Mononuclear cell (primary cell): ENCODE measurements around the gene COL11A1. TPM values are rescaled to one million over a fixed set of nuclear protein-coding genes. Genes with fewer than 3 reads are reported as not detected.
"Not testable (repeated sequence)": the region's sequence is repeated elsewhere in the genome, so short reads cannot be mapped to it uniquely, and the experiment has no call there.

ENCODE experiments used
- H3K27me3 ChIP-seq: 2 replicates; pipeline ENCODE4 v1.6.0; 2011; ENCODE audit warnings: low read length, control low read depth; ENCODE audit not compliant: insufficient read depth
- H3K4me1 ChIP-seq: 2 replicates; pipeline ENCODE4 v1.5.1; 2011; ENCODE audit warnings: mild to moderate bottlenecking, low read length, control low read depth; ENCODE audit not compliant: insufficient read depth
- H3K4me3 ChIP-seq: 2 replicates; pipeline ENCODE4 v1.5.1; 2011; ENCODE audit warnings: mild to moderate bottlenecking, low read length, moderate library complexity
- H3K9me3 ChIP-seq: 2 replicates; pipeline ENCODE4 v1.5.1; 2011; ENCODE audit warnings: low read depth, mild to moderate bottlenecking, control low read depth, low read length
- total RNA-seq: library from RNA; depleted of rRNA; stranded (reverse); fragments of >200 nt; gene quantifications from one replicate; pipeline ENCODE4 v1.2.3, GENCODE V29; 2012

The COL11A1 gene
- total RNA-seq: 0.10 TPM

GRCh38 chr1:103108376-103109150, at the start of gene COL11A1:
Gene COL11A1 (minus strand): TSS chr1:103108522. CDS start chr1:103108178, 344 bp downstream.
- Histone ChIP-seq H3K4me3 (no peak within 1 kb of the TSS), H3K27me3 (peaks cover 35% of the 10 kb centered on the region), H3K4me1 (peaks cover 3% of the 10 kb centered on the region), H3K9me3 (no peaks in the 10 kb centered on the region)

- no peaks in the 10 kb centered on the region for H3K27me3 ChIP-seq
- H3K4me1 ChIP-seq: no peaks in the 10 kb centered on the region
- H3K4me3 ChIP-seq: no peak overlapping the region
- no peaks in the 10 kb centered on the region for H3K9me3 ChIP-seq
Observed at GRCh38 chr1:103156966-103157365, 48.6 kb upstream of the COL11A1 start.

GRCh38 chr1:103146166-103146565, 37.8 kb upstream of the COL11A1 start:
- H3K4me3 ChIP-seq: no peak overlapping the region
- H3K4me1 ChIP-seq: no peaks in the 10 kb centered on the region
- H3K9me3 ChIP-seq: no peaks in the 10 kb centered on the region
- no peaks in the 10 kb centered on the region for H3K27me3 ChIP-seq

GRCh38 chr1:103145449-103145848, 37.1 kb upstream of the COL11A1 start:
- H3K9me3 ChIP-seq: no peaks in the 10 kb centered on the region
- no peaks in the 10 kb centered on the region for H3K4me1 ChIP-seq
- H3K27me3 ChIP-seq: no peaks in the 10 kb centered on the region
- H3K4me3 ChIP-seq: no peak overlapping the region

GRCh38 chr1:103144681-103145080, 36.4 kb upstream of the COL11A1 start:
- no peaks in the 10 kb centered on the region for H3K9me3 ChIP-seq
- no peaks in the 10 kb centered on the region for H3K4me1 ChIP-seq
- no peaks in the 10 kb centered on the region for H3K27me3 ChIP-seq
- no peak overlapping the region for H3K4me3 ChIP-seq

GRCh38 chr1:103142461-103142860, 34.1 kb upstream of the COL11A1 start:
- H3K9me3 ChIP-seq: no peaks in the 10 kb centered on the region

GRCh38 chr1:103129796-103130195, 21.5 kb upstream of the COL11A1 start:
- no peaks in the 10 kb centered on the region for H3K27me3 ChIP-seq
- H3K9me3 ChIP-seq: no peaks in the 10 kb centered on the region
- H3K4me3 ChIP-seq: no peak overlapping the region
- no peaks in the 10 kb centered on the region for H3K4me1 ChIP-seq

More at GRCh38 chr1:103142461-103142860, 34.1 kb upstream of the COL11A1 start:
- H3K4me1 ChIP-seq: no peaks in the 10 kb centered on the region
- no peaks in the 10 kb centered on the region for H3K27me3 ChIP-seq
- H3K4me3 ChIP-seq: no peak overlapping the region

- Histone ChIP-seq H3K4me3 (no peak overlapping the region), H3K9me3 (no peaks in the 10 kb centered on the region), H3K27me3 (no peaks in the 10 kb centered on the region), H3K4me1 (no peaks in the 10 kb centered on the region)
Observed at GRCh38 chr1:103129255-103129654, 20.9 kb upstream of the COL11A1 start.

- not testable (repeated sequence) for H3K9me3 ChIP-seq, H3K4me1 ChIP-seq, H3K27me3 ChIP-seq, H3K4me3 ChIP-seq
Observed at GRCh38 chr1:103128256-103128655, 19.9 kb upstream of the COL11A1 start.

- Histone ChIP-seq H3K9me3 (no peaks in the 10 kb centered on the region), H3K27me3 (no peaks in the 10 kb centered on the region), H3K4me3 (no peak overlapping the region), H3K4me1 (no peaks in the 10 kb centered on the region)
Observed at GRCh38 chr1:103125219-103125618, 16.9 kb upstream of the COL11A1 start.

GRCh38 chr1:103122983-103123720, 14.8 kb upstream of the COL11A1 start:
- Histone ChIP-seq H3K4me1 (no peaks in the 10 kb centered on the region), H3K27me3 (no peaks in the 10 kb centered on the region), H3K9me3 (no peaks in the 10 kb centered on the region), H3K4me3 (no peak overlapping the region)

GRCh38 chr1:103120981-103121380, 12.7 kb upstream of the COL11A1 start:
- Histone ChIP-seq H3K4me1 (no peaks in the 10 kb centered on the region), H3K4me3 (no peak overlapping the region), H3K9me3 (no peaks in the 10 kb centered on the region), H3K27me3 (no peaks in the 10 kb centered on the region)

GRCh38 chr1:103112546-103112945, 4.2 kb upstream of the COL11A1 start:
- peaks cover 17% of the 10 kb centered on the region for H3K27me3 ChIP-seq
- H3K4me3 ChIP-seq: no peak overlapping the region
- H3K4me1 ChIP-seq: no peaks in the 10 kb centered on the region
- H3K9me3 ChIP-seq: no peaks in the 10 kb centered on the region

- Histone ChIP-seq H3K4me3 (no peak overlapping the region), H3K9me3 (no peaks in the 10 kb centered on the region), H3K27me3 (peaks cover 21% of the 10 kb centered on the region), H3K4me1 (no peaks in the 10 kb centered on the region)
Observed at GRCh38 chr1:103111926-103112325, 3.6 kb upstream of the COL11A1 start.

GRCh38 chr1:103110701-103111100, 2.4 kb upstream of the COL11A1 start:
- Histone ChIP-seq H3K27me3 (peaks cover 33% of the 10 kb centered on the region), H3K4me1 (peaks cover 3% of the 10 kb centered on the region), H3K9me3 (no peaks in the 10 kb centered on the region), H3K4me3 (no peak overlapping the region)
